HepG2 (cell line): ENCODE data around the gene DDX39B. TPM values are rescaled to one million over a fixed set of nuclear protein-coding genes. Genes with fewer than 3 reads are reported as not detected.
A peak's percentile ranks its signal among the peaks of the same experiment; 100 is the strongest.

Experiments used
- ATM ChIP-seq: fragments of 450-650 bp; IDR thresholded peaks from 2 replicates; pipeline ENCODE4 v1.7.1; 2017; ENCODE audit warnings: mild to moderate bottlenecking, borderline replicate concordance
- GATAD1 ChIP-seq: IDR thresholded peaks from 2 replicates; pipeline ENCODE4 v1.6.1; 2016; ENCODE audit warnings: missing genetic modification reagents, missing compliant biosample characterization
- HNRNPK ChIP-seq: fragments of 200-400 bp; formaldehyde crosslinking; IDR thresholded peaks from 2 replicates; pipeline ENCODE4 v1.6.1; 2018; ENCODE audit warnings: low read length, low read depth, moderate library complexity, mild to moderate bottlenecking; ENCODE audit not compliant: poor library complexity, severe bottlenecking
- NCOR1 ChIP-seq: fragments of 200-600 bp; sonication (generic); IDR thresholded peaks from 2 replicates; pipeline ENCODE4 v1.7.0; 2017; ENCODE audit warnings: antibody characterized with exemption, low read length, borderline replicate concordance
- REPIN1 ChIP-seq: sonication (generic); formaldehyde crosslinking; IDR thresholded peaks from 2 replicates; pipeline ENCODE4 v1.8.0; 2022; ENCODE audit warnings: missing genetic modification reagents, low read depth, mild to moderate bottlenecking, borderline replicate concordance
- SMAD3 ChIP-seq: sonication (generic); formaldehyde crosslinking; IDR thresholded peaks from 2 replicates; pipeline ENCODE4 v1.4.0; 2020; ENCODE audit warnings: missing genetic modification reagents
- ZHX2 ChIP-seq, 2 experiments: sonication (generic) in 1 of 2; formaldehyde crosslinking in 1 of 2; IDR thresholded peaks; 2 replicates each; pipeline versions ENCODE4 v1.6.1 to v1.9.0; 2014 to 2022; ENCODE audit warnings: antibody characterized with exemption in 1 of 2, borderline replicate concordance in 1 of 2, inconsistent platforms in 1 of 2, low read depth in 1 of 2, missing genetic modification reagents in 1 of 2
- ZNF24 ChIP-seq: fragments of 450-650 bp; IDR thresholded peaks from 2 replicates; pipeline ENCODE4 v1.6.1; 2017; ENCODE audit warnings: antibody characterized with exemption, mild to moderate bottlenecking
- polyA plus RNA-seq, 8 experiments: library from polyadenylated mRNA; depleted of rRNA in 3 of 8; stranded (reverse) in 7 of 8; unstranded in 1 of 8; fragments of >200 nt; fragmentation: Illumina TruSeq in 4 of 8; extraction: Trizol in 4 of 8; gene quantifications; 2 replicates each; pipeline versions ENCODE4 v1.2.1 to v1.2.3, GENCODE V29; 2011 to 2016; ENCODE audit warnings: low read depth in 4 of 8, missing spikeins in 1 of 8, mixed read lengths in 1 of 8; ENCODE audit not compliant: insufficient read depth in 1 of 8
- total RNA-seq, 5 experiments: library from RNA; depleted of rRNA; stranded (reverse); fragments of >200 nt; fragmentation: Illumina TruSeq; extraction: Trizol; gene quantifications; 2 replicates each; pipeline ENCODE4 v1.2.3, GENCODE V29; 2016; ENCODE audit warnings: low read depth in 1 of 5
- TF ChIP-seq, protein P1 (sequence below): sonication (generic); formaldehyde crosslinking; IDR thresholded peaks from 2 replicates; pipeline ENCODE4 v1.4.0; 2020; ENCODE audit warnings: missing genetic modification reagents
- TF ChIP-seq, protein P2 (sequence below): sonication (generic); formaldehyde crosslinking; IDR thresholded peaks from 2 replicates; pipeline ENCODE4 v1.4.0; 2020; ENCODE audit warnings: missing genetic modification reagents
- TF ChIP-seq, protein P3 (sequence below): sonication (generic); formaldehyde crosslinking; IDR thresholded peaks from 2 replicates; pipeline ENCODE4 v1.5.0; 2020; ENCODE audit warnings: missing genetic modification reagents

DDX39B gene
- total and polyA plus RNA-seq, 2 of the 13 experiments (the other 11 are each of a cell fraction or from before 2014, with no cell fraction given), result 570 to 678 TPM

GRCh38 chr6:31529329-31530150, 12.3 kb downstream of the DDX39B start (continued):
- TF ChIP-seq HNRNPK (peak; percentile 5), REPIN1 (CRISPR knock-in tag) (no peak; the same call in 1 of the 2 replicates), SMAD3 (no peak), ZNF24 (no peak), ZHX2 (IDR thresholded peaks at IDR 0.05; ENCODE audit: low read depth) (no peak), ZHX2 (CRISPR knock-in tag; IDR thresholded peaks at IDR 0.05; ENCODE audit: borderline replicate concordance) (no peak; the same call in 1 of the 2 replicates), ATM (no peak), NCOR1 (no peak), GATAD1 (no peak)
- TF ChIP-seq, protein P1, sequence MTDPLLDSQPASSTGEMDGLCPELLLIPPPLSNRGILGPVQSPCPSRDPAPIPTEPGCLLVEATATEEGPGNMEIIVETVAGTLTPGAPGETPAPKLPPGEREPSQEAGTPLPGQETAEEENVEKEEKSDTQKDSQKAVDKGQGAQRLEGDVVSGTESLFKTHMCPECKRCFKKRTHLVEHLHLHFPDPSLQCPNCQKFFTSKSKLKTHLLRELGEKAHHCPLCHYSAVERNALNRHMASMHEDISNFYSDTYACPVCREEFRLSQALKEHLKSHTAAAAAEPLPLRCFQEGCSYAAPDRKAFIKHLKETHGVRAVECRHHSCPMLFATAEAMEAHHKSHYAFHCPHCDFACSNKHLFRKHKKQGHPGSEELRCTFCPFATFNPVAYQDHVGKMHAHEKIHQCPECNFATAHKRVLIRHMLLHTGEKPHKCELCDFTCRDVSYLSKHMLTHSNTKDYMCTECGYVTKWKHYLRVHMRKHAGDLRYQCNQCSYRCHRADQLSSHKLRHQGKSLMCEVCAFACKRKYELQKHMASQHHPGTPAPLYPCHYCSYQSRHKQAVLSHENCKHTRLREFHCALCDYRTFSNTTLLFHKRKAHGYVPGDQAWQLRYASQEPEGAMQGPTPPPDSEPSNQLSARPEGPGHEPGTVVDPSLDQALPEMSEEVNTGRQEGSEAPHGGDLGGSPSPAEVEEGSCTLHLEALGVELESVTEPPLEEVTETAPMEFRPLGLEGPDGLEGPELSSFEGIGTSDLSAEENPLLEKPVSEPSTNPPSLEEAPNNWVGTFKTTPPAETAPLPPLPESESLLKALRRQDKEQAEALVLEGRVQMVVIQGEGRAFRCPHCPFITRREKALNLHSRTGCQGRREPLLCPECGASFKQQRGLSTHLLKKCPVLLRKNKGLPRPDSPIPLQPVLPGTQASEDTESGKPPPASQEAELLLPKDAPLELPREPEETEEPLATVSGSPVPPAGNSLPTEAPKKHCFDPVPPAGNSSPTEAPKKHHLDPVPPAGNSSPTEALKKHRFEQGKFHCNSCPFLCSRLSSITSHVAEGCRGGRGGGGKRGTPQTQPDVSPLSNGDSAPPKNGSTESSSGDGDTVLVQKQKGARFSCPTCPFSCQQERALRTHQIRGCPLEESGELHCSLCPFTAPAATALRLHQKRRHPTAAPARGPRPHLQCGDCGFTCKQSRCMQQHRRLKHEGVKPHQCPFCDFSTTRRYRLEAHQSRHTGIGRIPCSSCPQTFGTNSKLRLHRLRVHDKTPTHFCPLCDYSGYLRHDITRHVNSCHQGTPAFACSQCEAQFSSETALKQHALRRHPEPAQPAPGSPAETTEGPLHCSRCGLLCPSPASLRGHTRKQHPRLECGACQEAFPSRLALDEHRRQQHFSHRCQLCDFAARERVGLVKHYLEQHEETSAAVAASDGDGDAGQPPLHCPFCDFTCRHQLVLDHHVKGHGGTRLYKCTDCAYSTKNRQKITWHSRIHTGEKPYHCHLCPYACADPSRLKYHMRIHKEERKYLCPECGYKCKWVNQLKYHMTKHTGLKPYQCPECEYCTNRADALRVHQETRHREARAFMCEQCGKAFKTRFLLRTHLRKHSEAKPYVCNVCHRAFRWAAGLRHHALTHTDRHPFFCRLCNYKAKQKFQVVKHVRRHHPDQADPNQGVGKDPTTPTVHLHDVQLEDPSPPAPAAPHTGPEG (CRISPR knock-in tag), result no peak
- TF ChIP-seq, protein P2, sequence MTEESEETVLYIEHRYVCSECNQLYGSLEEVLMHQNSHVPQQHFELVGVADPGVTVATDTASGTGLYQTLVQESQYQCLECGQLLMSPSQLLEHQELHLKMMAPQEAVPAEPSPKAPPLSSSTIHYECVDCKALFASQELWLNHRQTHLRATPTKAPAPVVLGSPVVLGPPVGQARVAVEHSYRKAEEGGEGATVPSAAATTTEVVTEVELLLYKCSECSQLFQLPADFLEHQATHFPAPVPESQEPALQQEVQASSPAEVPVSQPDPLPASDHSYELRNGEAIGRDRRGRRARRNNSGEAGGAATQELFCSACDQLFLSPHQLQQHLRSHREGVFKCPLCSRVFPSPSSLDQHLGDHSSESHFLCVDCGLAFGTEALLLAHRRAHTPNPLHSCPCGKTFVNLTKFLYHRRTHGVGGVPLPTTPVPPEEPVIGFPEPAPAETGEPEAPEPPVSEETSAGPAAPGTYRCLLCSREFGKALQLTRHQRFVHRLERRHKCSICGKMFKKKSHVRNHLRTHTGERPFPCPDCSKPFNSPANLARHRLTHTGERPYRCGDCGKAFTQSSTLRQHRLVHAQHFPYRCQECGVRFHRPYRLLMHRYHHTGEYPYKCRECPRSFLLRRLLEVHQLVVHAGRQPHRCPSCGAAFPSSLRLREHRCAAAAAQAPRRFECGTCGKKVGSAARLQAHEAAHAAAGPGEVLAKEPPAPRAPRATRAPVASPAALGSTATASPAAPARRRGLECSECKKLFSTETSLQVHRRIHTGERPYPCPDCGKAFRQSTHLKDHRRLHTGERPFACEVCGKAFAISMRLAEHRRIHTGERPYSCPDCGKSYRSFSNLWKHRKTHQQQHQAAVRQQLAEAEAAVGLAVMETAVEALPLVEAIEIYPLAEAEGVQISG, result no peak
- TF ChIP-seq, protein P3, sequence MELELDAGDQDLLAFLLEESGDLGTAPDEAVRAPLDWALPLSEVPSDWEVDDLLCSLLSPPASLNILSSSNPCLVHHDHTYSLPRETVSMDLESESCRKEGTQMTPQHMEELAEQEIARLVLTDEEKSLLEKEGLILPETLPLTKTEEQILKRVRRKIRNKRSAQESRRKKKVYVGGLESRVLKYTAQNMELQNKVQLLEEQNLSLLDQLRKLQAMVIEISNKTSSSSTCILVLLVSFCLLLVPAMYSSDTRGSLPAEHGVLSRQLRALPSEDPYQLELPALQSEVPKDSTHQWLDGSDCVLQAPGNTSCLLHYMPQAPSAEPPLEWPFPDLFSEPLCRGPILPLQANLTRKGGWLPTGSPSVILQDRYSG, result no peak
